SW480 (cell line): ENCODE results near the gene TNFRSF6B.

Source experiments
- DNase-seq: peaks from one replicate; pipeline ENCODE4 v3.0.0-alpha.2; 2016; ENCODE audit warnings: low spot score

Gene TNFRSF6B

DNA sequence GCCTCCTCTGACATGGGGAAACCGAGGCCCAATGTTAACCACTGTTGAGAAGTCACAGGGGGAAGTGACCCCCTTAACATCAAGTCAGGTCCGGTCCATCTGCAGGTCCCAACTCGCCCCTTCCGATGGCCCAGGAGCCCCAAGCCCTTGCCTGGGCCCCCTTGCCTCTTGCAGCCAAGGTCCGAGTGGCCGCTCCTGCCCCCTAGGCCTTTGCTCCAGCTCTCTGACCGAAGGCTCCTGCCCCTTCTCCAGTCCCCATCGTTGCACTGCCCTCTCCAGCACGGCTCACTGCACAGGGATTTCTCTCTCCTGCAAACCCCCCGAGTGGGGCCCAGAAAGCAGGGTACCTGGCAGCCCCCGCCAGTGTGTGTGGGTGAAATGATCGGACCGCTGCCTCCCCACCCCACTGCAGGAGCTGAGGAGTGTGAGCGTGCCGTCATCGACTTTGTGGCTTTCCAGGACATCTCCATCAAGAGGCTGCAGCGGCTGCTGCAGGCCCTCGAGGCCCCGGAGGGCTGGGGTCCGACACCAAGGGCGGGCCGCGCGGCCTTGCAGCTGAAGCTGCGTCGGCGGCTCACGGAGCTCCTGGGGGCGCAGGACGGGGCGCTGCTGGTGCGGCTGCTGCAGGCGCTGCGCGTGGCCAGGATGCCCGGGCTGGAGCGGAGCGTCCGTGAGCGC lies 1.6 kb downstream of the TNFRSF6B start:
- no peak for DNase-seq

DNA sequence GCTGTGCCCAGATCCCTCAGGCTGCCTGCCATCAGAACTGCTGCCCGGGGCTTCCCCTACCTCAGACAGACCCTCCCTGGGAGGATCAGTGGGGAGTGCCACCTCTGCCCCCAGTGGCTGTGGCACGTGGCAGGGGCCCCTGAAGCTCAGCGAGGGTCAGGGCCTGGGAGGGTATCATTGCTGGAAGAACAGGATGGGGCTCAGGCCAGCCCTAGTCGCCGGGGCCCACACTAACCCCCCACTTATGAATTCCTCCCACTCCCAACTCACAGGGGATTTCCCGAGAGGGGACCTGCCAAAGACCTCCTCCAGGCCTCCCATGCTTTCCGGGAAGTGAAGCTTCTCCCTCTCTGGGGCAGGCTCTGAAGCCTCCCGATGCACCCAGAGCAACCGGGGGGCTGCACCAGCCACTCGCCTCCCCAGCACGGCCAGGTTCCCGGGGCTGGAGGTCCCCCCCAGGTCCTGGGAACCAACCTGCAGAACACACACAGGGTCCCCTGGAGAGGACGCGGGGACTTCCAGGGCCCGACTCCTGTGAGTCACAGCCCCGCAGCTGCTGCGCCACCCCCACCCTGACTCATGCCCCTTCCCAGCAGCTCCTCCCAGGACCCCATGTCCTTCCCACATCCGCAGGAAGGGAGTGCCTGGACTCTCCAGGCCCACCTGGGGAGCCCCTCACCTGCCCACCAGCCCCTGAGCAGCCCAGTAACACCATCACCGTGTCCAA lies 2.5 kb downstream of the TNFRSF6B start:
- peak; percentile 95 for DNase-seq

DNA sequence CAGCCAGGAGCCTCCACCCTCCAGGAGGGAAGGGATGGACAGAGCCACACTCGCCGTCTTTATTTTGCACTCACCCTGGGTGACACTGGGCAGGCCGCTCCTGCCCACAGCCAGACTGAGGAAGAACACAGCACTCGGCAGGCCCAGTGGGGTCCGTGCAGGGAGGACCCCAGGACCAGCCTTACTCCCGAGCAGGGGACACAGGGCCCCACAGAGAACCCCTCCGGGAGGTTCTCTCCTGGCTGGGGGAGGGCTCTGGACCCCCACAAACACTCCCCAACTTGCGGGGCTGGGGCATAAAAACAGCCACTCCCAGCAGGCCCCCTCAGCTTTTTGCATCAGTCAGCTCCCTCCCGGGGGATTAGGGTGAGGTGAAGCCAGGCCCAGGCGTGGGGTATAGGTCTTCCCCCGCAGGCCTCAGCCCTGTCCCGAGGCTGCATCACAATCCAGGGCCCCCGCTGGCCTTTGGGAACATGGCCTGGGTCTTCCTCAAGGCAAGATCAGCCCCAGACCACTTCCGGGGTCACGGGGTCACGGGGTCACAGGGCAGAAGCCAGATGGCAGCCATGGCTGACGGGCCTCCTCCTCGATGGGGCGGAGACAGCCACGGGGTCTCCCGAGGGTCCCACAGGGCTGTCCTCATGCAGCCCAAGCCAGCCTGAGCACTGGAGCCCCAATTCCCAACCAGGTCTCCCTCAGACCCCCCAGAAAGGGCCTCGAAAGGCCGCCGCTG lies 3.2 kb downstream of the TNFRSF6B start:
- no peak for DNase-seq

GRCh38 chr20:63700199-63701050 lies 4.0 kb downstream of the TNFRSF6B start:
- no peak for DNase-seq

- no peak for DNase-seq
Observed at GRCh38 chr20:63701051-63701328, 4.5 kb downstream of the TNFRSF6B start.

DNA sequence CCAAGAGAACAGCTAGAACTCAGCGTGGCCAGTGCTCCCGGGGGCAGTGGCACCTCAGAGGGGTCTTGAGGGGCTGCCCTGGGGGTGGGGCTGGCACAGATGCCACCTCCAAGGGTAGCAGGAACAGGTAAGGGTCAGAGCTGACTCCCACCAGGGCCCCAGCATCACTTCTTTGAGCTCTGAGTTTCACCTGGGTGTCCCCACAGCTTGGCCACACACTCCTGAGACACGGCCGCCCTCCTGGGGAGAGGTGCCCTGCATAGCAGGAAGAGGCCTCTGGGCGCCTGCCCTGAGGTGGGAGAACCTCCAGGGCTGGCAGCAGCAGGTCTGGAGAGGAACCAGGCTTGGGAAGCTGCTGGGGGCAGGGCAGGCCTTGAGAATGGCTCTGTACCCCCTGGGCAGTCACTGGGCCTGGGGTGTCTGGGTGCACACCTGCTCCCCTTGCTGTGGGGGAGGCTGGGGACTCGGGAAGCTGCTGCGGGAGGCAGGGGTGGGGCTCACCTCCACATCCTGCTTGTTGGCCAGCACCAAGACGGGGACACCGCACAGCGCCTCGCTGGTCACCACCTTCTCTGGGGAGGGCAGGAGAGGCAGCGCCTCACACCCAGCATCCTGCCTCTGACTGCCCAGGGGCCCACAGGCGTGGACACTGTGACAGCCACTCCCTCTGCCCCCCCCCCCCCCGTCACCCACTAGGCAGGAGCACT lies 5.0 kb downstream of the TNFRSF6B start:
- DNase-seq = no peak

DNA sequence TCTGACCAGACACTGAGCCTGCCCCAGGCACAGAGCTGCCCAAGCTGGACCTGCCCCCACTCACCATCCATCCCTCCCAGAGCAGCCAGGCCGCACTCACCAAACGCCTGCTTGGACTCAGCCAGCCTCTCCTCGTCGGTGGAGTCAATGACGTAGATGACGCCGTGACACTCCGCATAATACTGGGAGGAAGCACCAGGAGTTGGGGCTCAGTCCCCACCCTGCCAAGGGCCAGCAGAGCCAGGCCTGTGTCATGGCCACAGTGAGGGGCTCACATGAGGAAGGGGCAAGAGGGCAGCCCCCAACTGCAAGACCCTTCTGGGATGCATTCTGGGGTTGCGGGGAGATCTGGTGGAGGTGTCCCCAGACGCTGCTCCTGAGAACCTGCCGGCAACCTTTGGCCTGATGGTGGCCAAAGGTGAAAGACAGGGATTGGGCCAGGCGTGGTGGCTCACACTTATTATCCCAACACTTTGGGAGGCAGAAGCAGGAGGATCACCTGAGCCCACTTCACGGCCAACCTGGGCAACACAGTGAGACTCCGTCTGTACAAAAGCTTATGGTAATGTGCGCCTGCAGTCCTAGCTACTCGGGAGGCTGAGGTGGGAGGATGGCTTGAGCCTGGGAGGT lies 5.7 kb downstream of the TNFRSF6B start:
- DNase-seq = no peak

- DNase-seq = no peak
Observed at GRCh38 chr20:63702751-63703470, 6.5 kb downstream of the TNFRSF6B start.

- no peak for DNase-seq
Observed at GRCh38 chr20:63703471-63703975, 7.1 kb downstream of the TNFRSF6B start.

GRCh38 chr20:63703976-63704748 lies 7.7 kb downstream of the TNFRSF6B start:
- DNase-seq = no peak

- no peak for DNase-seq
Observed at GRCh38 chr20:63704749-63705117, 8.3 kb downstream of the TNFRSF6B start.

GRCh38 chr20:63705232-63706026 lies 9.0 kb downstream of the TNFRSF6B start:
- no peak for DNase-seq

DNA sequence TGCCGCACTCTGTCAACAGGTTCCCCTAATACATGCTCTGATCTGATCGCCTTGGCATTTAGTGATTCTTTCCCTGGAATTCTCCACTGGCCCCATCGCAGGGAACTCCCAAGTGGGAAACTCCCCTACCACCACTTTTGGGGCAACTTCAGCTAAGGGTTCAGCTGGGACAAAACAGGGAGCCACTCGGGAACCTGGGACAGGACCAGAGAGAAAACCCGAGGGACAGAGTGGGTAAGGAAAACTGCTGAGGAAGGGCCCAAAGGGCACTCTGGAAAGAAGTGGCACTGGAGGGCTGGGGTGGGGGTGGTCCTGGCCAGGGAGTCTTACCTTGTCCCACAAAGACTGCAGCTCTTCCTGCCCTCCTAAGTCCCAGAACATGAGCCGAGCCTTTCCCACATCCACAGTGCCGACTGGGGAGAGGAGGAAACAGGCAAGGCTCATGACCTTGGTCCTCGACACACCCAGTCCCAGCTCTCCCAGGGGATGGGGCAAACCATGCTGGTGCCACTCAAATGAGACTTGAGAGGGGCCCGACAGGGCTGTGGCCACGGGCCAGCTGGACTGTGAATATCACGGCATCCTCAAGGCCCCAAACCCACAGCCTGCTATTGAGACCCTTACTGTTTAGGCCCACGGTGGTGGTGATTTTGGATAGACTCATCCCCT lies 9.7 kb downstream of the TNFRSF6B start:
- no peak for DNase-seq

DNA sequence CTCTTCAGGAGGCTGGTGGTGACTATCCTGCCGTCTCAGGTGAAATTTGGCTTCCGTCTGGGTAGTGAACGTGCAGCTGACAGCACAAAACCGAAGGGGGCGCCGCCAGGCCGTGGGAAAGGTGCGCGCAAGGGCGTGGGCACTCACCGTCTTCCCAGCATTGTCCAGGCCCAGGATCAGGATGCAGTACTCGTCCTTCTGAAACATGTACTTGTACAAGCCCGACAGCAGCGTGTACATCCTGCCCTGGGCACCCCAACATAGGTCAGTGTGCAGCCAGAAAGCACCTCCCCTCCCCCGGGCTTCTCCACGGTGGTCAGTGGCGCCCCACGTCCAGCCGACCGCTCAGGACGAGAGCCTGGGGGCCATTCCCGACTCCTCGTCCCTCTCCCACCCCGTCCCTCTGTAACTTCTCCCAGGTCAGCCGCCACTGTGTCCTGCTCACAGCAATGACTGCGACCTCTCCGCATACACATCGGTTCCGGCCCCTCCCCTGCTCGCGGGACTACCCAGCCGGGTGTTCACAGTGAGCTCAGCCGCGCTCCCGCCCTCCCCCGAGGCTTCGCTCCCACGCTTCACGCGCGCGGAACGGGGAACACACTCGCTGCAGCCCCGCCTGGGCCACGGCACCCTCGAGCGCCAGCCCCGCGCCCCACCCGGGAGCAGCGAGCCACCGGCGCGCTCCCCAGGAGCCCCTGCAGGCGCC lies 10.6 kb downstream of the TNFRSF6B start:
- DNase-seq = peak; percentile 84

DNA sequence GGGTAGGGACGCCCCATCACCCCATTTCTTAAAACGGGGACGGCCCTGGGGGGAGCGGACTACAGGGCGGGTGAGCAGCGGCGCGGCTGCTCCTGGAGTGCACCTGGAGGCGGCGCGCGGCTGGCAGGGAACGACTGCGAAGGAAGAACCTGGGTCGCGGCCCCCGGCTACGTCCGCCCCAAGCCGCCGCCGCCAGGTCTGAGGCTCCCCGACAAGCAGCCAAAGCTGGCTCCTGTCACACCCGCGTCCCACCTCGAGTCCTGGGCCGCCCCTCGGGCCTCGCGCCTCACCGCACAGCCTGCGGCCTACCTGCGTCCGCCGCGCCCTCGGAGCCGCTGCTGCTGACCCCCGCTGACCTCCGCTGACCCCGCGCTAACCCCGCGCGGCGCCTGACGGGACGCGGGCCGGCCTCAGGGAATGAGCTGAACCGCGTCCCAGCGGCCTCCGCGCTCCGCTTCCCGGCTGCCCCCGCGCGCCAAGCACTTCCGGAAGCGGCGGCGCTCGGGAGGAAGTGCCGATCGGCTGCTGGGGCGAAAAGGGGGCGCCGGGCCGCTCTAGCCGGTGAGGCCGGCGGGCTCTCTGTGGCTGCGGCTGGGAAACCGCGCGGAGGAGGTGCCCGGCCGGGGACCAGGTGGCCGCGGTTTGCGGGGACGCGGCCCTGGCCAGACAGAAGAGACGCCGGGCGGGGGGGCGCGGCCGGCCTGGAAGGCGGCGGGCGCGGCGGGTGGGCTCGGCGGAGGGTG lies 11.3 kb downstream of the TNFRSF6B start, which contains the start of the genes ARFRP1 and ZGPAT:
TSS of gene ARFRP1 (minus strand) at position 419 of the 743 bp plus-strand sequence. CDS start 885 bp downstream, outside the sequence.
TSS of gene ZGPAT (plus strand) at position 482 of the 743 bp plus-strand sequence. CDS start 542 bp downstream, outside the sequence.
- peak; percentile 95 for DNase-seq
